ENCODE data around the gene PERP. TPM values are rescaled to one million over a fixed set of nuclear protein-coding genes. Genes with fewer than 3 reads are reported as not detected.

The PERP gene
- total and polyA plus RNA-seq, 4 donors, result 14.7 to 57.8 (median 30.3) TPM

Other genes with a start within 250 kb of the PERP start
- gene TNFAIP3, start 240.2 kb downstream of the PERP start, total RNA-seq, result 1 to 10 TPM; 4.5 to 8.0 TPM
- gene TNFAIP3, start 240.2 kb downstream of the PERP start, polyA plus RNA-seq, result 1 to 10 TPM; 5.4 to 7.9 TPM
- under 1 TPM; 0.19 to 0.33 TPM for gene ARFGEF3, start 54.5 kb upstream of the PERP start, total RNA-seq
- under 1 TPM; 0.06 to 0.13 TPM for gene ARFGEF3, start 54.5 kb upstream of the PERP start, polyA plus RNA-seq
- not detected for gene PBOV1, start 111.1 kb upstream of the PERP start, total RNA-seq
- gene PBOV1, start 111.1 kb upstream of the PERP start, polyA plus RNA-seq, result not detected